ENCODE measurements around the gene MET. TPM values are rescaled to one million over a fixed set of nuclear protein-coding genes. Genes with fewer than 3 reads are reported as not detected.

The MET gene
- total and polyA plus RNA-seq, 2 donors (not counting 3 experiments of a cell fraction or from before 2014, with no cell fraction given) = 21.1 to 44.5 TPM

GRCh38 chr7:116707289-116707688, 35.3 kb downstream of the MET start:
- intact Hi-C loops (cut with micrococcal nuclease) = loop anchor here (2.0 kb wide), 1 partner anchor 66 kb away; no protein-coding TSS in a partner anchor
- no peak for TF ChIP-seq EZH2 (IDR thresholded peaks at IDR 0.05; ENCODE audit: borderline replicate concordance, low read depth, low read length, severe bottlenecking)
- no peak for TF ChIP-seq CTCF (IDR thresholded peaks at IDR 0.05; ENCODE audit: extremely low read depth in 1 of 2, insufficient read depth in 1 of 2, low read depth in 1 of 2, low read length in 2 of 2)
- no peak for TF ChIP-seq FOS (IDR thresholded peaks at IDR 0.05; ENCODE audit: borderline replicate concordance, insufficient read depth, low read length)
- TF ChIP-seq GATA2 (IDR thresholded peaks at IDR 0.05; ENCODE audit: insufficient read depth, insufficient read length, low read depth, low read length) = no peak
- no peak for TF ChIP-seq MYC (IDR thresholded peaks at IDR 0.05; ENCODE audit: low read depth, low read length)
- no peak for TF ChIP-seq POLR2AphosphoS5 (IDR thresholded peaks at IDR 0.05; ENCODE audit: insufficient read depth, low read depth, low read length)
- no peak for TF ChIP-seq MAX (IDR thresholded peaks at IDR 0.05; ENCODE audit: insufficient read depth, insufficient read length)
- no peak for TF ChIP-seq POLR2A (IDR thresholded peaks at IDR 0.05; ENCODE audit: low read depth, low read length)
- FAIRE-seq (no peak), DNase-seq (ENCODE audit: low read depth, low spot score) (no peak)
- peak overlapping the region; percentile 97 for H3K4me2 ChIP-seq (ENCODE audit: insufficient read depth, low read length)
- dilution Hi-C loops (cut with MboI; ENCODE audit: extremely low pct_ligation_motif_present, low sequenced_read_pairs) = no loop called here
- H4K20me1 ChIP-seq (replicated peaks; ENCODE audit: control insufficient read depth, extremely low read depth, insufficient read depth, low read length) = no peaks in the 10 kb centered on the region
- H2AFZ ChIP-seq (ENCODE audit: low read depth, low read length) = no peak overlapping the region
- BruUV-seq (replicated peaks) = no TSS peak
- H3K9me1 ChIP-seq (replicated peaks; ENCODE audit: control insufficient read depth, extremely low read depth, insufficient read depth, low read length) = no peaks in the 10 kb centered on the region
- H3K9ac ChIP-seq (replicated peaks; ENCODE audit: extremely low read depth, insufficient read depth, low read length) = peak overlapping the region; percentile 78
- H3K27me3 ChIP-seq (ENCODE audit: control insufficient read depth in 2 of 2, insufficient read depth in 2 of 2, low read length in 2 of 2) = no peaks in the 10 kb centered on the region
- H3K4me3 ChIP-seq (replicated peaks in 1 of 3; ENCODE audit: insufficient read depth in 1 of 3, low read depth in 1 of 3, low read length in 3 of 3) = peak overlapping the region in 1 of 3 experiments; percentile 52
- H3K36me3 ChIP-seq (ENCODE audit: control insufficient read depth in 2 of 2, extremely low read depth in 1 of 2, insufficient read depth in 2 of 2, low read length in 2 of 2) = no peaks in the 10 kb centered on the region
- no peaks in the 10 kb centered on the region for H3K9me3 ChIP-seq (replicated peaks; ENCODE audit: control insufficient read depth, insufficient read depth, low read length)
- POLR2A ChIA-PET = interaction anchor here (1.2 kb wide), 1 partner anchor 14 kb away, joined by 3 read pairs; no protein-coding TSS in a partner anchor
- H3K79me2 ChIP-seq (ENCODE audit: control insufficient read depth, insufficient read depth, low read length) = peaks cover 41% of the 10 kb centered on the region
- H3K4me1 ChIP-seq (ENCODE audit: control insufficient read depth, extremely low read depth, insufficient read depth, low read length) = peaks cover 42% of the 10 kb centered on the region
- H3K27ac ChIP-seq (ENCODE audit: insufficient read depth, low read depth, low read length) = peak overlapping the region; percentile 76
- CTCF ChIA-PET = interaction anchor here (0.7 to 2.6 kb wide), 12 partner anchors 10 to 116 kb away, joined by 3 to 20 read pairs (median 4); no protein-coding TSS in a partner anchor

All from endothelial cell of umbilical vein (primary cell).